ENCODE results near the gene IQGAP2. TPM values are rescaled to one million over a fixed set of nuclear protein-coding genes. Genes with fewer than 3 reads are reported as not detected.
A peak's percentile ranks its signal among the peaks of the same experiment; 100 is the strongest.

IQGAP2 gene
- total RNA-seq, 6 experiments from 2014 or later, result 96.4 to 152 (median 123) TPM

DNA sequence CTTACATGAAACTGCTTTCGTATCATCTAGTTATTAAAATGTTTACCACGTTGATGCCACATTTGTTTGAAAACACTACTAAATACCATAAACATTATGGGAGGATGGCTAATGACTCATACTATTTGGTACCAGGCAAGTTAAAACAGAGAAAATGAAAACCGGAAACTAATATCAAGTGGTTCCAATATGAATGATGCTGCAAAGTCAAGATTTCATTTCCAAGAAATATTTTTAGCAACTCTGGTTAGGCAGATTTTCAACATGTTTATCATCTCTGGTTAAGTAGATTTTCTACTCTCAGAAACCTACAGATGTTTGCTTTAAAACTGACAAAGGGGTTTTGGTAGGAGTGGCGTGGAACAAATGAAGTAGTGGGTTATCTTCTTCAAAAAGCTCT lies 307.9 kb downstream of the IQGAP2 start:
- peaks cover 0 to 6% (median 2%) of the 10 kb centered on the region in 4 donors for H3K36me3 ChIP-seq
- intact Hi-C loops (cut with DNase I), result loop anchor here in 1 of 2 donors (10.0 kb wide), 1 partner anchor 54 kb away; no protein-coding TSS in a partner anchor
- H3K9me3 ChIP-seq, result no peaks in the 10 kb centered on the region
- H3K4me3 ChIP-seq, result no peak overlapping the region
- no peak overlapping the region for H3K27ac ChIP-seq
- no peaks in the 10 kb centered on the region for H3K4me1 ChIP-seq
- ATAC-seq, result no peak
- TF ChIP-seq, protein P1, sequence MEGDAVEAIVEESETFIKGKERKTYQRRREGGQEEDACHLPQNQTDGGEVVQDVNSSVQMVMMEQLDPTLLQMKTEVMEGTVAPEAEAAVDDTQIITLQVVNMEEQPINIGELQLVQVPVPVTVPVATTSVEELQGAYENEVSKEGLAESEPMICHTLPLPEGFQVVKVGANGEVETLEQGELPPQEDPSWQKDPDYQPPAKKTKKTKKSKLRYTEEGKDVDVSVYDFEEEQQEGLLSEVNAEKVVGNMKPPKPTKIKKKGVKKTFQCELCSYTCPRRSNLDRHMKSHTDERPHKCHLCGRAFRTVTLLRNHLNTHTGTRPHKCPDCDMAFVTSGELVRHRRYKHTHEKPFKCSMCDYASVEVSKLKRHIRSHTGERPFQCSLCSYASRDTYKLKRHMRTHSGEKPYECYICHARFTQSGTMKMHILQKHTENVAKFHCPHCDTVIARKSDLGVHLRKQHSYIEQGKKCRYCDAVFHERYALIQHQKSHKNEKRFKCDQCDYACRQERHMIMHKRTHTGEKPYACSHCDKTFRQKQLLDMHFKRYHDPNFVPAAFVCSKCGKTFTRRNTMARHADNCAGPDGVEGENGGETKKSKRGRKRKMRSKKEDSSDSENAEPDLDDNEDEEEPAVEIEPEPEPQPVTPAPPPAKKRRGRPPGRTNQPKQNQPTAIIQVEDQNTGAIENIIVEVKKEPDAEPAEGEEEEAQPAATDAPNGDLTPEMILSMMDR (IDR thresholded peaks at IDR 0.05), result no peak
- no peak for TF ChIP-seq POLR2A (IDR thresholded peaks at IDR 0.05)
- WGBS (ENCODE audit: insufficient coverage, low coverage, low lambda C conversion rate, missing lambda C conversion rate), result 68% methylated on average over 4 of the region's 4 CpGs
- no peak for DNase-seq
- no peaks in the 10 kb centered on the region for H3K27me3 ChIP-seq

DNA sequence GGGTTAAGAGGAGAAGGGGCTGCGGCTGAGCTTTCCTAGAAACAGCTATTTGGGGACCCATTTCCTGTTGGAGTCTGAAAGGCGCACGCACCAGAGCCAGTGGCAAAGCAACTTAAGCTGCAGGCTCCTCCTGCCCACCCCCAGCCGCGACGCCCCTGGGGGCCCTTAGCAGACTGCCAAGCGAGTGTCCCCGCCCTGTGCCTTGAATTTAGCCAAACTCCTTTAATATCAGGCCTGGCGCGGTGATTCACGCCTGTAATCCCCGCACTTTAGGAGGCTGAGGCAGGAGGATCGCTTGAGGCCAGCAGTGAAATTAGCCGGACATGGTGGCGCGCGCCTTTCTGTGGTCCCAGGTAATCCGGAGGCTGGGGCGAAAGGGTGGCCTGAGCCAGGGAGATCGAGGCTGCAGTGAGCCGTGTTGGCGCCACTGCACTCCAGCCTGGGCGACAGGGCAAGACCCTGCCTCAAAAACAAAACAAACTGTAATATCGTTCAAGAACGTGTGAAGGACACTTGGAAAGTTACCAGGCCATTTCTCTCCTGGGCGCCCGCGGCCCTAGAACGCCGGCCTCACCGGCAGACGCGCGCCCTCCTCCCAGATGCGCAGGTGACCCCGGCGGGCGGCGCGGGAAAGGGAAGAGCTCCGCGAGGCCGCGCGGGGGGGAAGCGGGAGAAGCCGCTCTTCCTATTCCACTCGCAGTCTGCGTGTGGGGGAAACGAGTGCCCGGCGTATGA lies 311.8 kb downstream of the IQGAP2 start:
- Histone ChIP-seq H3K27me3 (no peaks in the 10 kb centered on the region), H3K27ac (peak overlapping the region; percentile 47 to 79 (median 56)), H3K9me3 (no peaks in the 10 kb centered on the region), H3K4me3 (peak overlapping the region; percentile 59 to 62 (median 60)), H3K36me3 (no peaks in the 10 kb centered on the region), H3K4me1 (peaks cover 0 to 7% (median 0%) of the 10 kb centered on the region in 4 donors)
- peak; percentile 38 to 52 (median 50) for ATAC-seq
- intact Hi-C loops (cut with DNase I), result loop anchor here in 1 of 2 donors (10.0 kb wide), 1 partner anchor 50 kb away; no protein-coding TSS in a partner anchor
- DNase-seq, result peak in 1 of 3 donors; percentile 51
- WGBS (ENCODE audit: insufficient coverage, low coverage, low lambda C conversion rate, missing lambda C conversion rate), result 4% methylated on average over 23 of the region's 52 CpGs
- TF ChIP-seq, protein P1 (IDR thresholded peaks at IDR 0.05), result no peak
- TF ChIP-seq POLR2A (IDR thresholded peaks at IDR 0.05), result no peak

DNA sequence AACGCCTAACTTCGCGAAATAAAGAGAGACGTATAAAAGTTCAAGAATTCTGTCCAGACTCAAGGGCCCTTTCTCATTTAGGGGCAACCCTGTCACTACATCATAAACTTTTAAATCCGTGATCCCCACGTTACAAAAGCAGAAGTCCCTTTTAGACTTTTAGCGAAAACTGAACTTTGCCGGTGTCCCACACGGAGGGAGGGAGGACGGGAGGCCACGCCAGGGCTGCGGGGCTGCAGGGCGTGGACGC lies 312.3 kb downstream of the IQGAP2 start:
- peak overlapping the region; percentile 47 to 79 (median 56) for H3K27ac ChIP-seq
- intact Hi-C loops (cut with DNase I), result loop anchor here in 1 of 2 donors (10.0 kb wide), 1 partner anchor 49 kb away; no protein-coding TSS in a partner anchor
- no peak for DNase-seq
- H3K9me3 ChIP-seq, result no peaks in the 10 kb centered on the region
- no peak for ATAC-seq
- 0% methylated on average over 11 of the region's 14 CpGs for WGBS (ENCODE audit: insufficient coverage, low coverage, low lambda C conversion rate, missing lambda C conversion rate)
- H3K27me3 ChIP-seq, result no peaks in the 10 kb centered on the region
- H3K36me3 ChIP-seq, result no peaks in the 10 kb centered on the region
- TF ChIP-seq, protein P1 (IDR thresholded peaks at IDR 0.05), result no peak
- no peak for TF ChIP-seq POLR2A (IDR thresholded peaks at IDR 0.05)
- peaks cover 0 to 7% (median 0%) of the 10 kb centered on the region in 4 donors for H3K4me1 ChIP-seq
- peak overlapping the region; percentile 59 to 62 (median 60) for H3K4me3 ChIP-seq

DNA sequence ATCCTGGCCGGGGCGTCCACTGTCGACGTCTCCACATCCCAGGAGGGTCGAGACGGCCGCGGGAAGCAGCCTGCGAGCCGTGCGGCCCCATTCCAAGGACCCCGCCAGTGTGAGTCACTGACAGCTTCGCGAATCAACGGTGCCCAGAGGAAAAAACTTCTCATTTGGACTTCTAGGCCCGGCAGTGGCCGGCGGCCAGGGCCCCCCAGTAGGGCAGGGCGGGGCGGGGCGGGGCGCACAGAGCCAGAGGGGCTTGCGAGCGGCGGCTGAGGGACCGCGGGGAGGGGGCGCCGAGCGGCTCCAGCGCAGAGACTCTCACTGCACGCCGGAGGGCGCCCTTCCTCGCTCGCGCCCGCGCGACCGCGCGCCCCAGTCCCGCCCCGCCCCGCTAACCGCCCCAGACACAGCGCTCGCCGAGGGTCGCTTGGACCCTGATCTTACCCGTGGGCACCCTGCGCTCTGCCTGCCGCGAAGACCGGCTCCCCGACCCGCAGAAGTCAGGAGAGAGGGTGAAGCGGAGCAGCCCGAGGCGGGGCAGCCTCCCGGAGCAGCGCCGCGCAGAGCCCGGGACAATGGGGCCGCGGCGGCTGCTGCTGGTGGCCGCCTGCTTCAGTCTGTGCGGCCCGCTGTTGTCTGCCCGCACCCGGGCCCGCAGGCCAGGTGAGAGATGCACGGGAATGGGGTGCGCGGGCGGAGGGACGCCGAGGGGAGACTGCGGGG lies 312.8 kb downstream of the IQGAP2 start, which contains the start of gene F2R:
Gene F2R, plus strand, starts transcription at position 391 of the 720 bp plus-strand sequence. Its CDS starts 182 bp downstream, at position 573.
- no peaks in the 10 kb centered on the region for H3K36me3 ChIP-seq
- WGBS (ENCODE audit: insufficient coverage, low coverage, low lambda C conversion rate, missing lambda C conversion rate), result 0% methylated on average over 5 of the region's 82 CpGs
- intact Hi-C loops (cut with DNase I), result loop anchor here in 1 of 2 donors (10.0 kb wide), 1 partner anchor 49 kb away; no protein-coding TSS in a partner anchor
- no peaks in the 10 kb centered on the region for H3K27me3 ChIP-seq
- peak; percentile 77 to 89 (median 88) for ATAC-seq
- TF ChIP-seq, protein P1 (IDR thresholded peaks at IDR 0.05), result peak; percentile 27 to 54 (median 50)
- no peak for TF ChIP-seq POLR2A (IDR thresholded peaks at IDR 0.05)
- H3K4me3 ChIP-seq, result peak within 1 kb of the TSS; percentile 59 to 62 (median 60)
- H3K4me1 ChIP-seq, result peaks cover 0 to 7% (median 0%) of the 10 kb centered on the region in 4 donors
- H3K9me3 ChIP-seq, result no peaks in the 10 kb centered on the region
- peak; percentile 59 to 73 (median 63) for DNase-seq
- H3K27ac ChIP-seq, result peak within 1 kb of the TSS; percentile 47 to 79 (median 56)

All from right lobe of liver (tissue), 6 donors.